Ectodermal cell (in vitro differentiated cells): ENCODE measurements around the gene ADGRA3.

Source experiments
- H3K27ac ChIP-seq: 2 replicates; pipeline ENCODE4 v1.7.0; 2013; ENCODE audit warnings: mild to moderate bottlenecking, low read depth, low read length; ENCODE audit not compliant: insufficient read depth, poor library complexity, severe bottlenecking
- H3K27me3 ChIP-seq: 2 replicates; pipeline ENCODE4 v1.7.0; 2013; ENCODE audit warnings: mild to moderate bottlenecking, low read length; ENCODE audit not compliant: insufficient read depth, control insufficient read depth, poor library complexity, severe bottlenecking
- H3K36me3 ChIP-seq: one replicate; pipeline ENCODE4 v1.7.0; 2013; ENCODE audit warnings: low read length; ENCODE audit not compliant: control insufficient read depth, insufficient read depth
- H3K4me1 ChIP-seq: one replicate; pipeline ENCODE4 v1.7.0; 2013; ENCODE audit warnings: low read length; ENCODE audit not compliant: control insufficient read depth, insufficient read depth
- H3K4me3 ChIP-seq: 2 replicates; pipeline ENCODE4 v1.7.0; 2013; ENCODE audit warnings: low read depth, low read length, control low read depth; ENCODE audit not compliant: insufficient read depth
- H3K9me3 ChIP-seq: 2 replicates; pipeline ENCODE4 v1.7.0; 2013; ENCODE audit warnings: mild to moderate bottlenecking, low read length, moderate library complexity; ENCODE audit not compliant: control insufficient read depth
- WGBS, 2 experiments: methylation state at CpG; one replicate each; pipeline ENCODE4 v1.1.7; 2013; ENCODE audit warnings: missing lambda C conversion rate in 2 of 2; 5-methylcytosine and 5-hydroxymethylcytosine counted together

Gene ADGRA3

GRCh38 chr4:22420291-22420690 lies 95.6 kb downstream of the ADGRA3 start:
- WGBS, 2 experiments: 92 to 100% methylated on average over 1 of the region's 1 CpG
- H3K4me1 ChIP-seq: no peaks in the 10 kb centered on the region
- H3K4me3 ChIP-seq: no peak overlapping the region
- H3K9me3 ChIP-seq: no peaks in the 10 kb centered on the region
- no peaks in the 10 kb centered on the region for H3K27me3 ChIP-seq
- H3K27ac ChIP-seq: no peak overlapping the region
- peaks cover 13% of the 10 kb centered on the region for H3K36me3 ChIP-seq

- Histone ChIP-seq H3K27ac (no peak overlapping the region), H3K36me3 (peaks cover 13% of the 10 kb centered on the region), H3K4me1 (no peaks in the 10 kb centered on the region), H3K27me3 (no peaks in the 10 kb centered on the region), H3K4me3 (no peak overlapping the region), H3K9me3 (no peaks in the 10 kb centered on the region)
- 95 to 97% methylated on average over 4 of the region's 4 CpGs for WGBS, 2 experiments
Observed at GRCh38 chr4:22417408-22417807, 98.5 kb downstream of the ADGRA3 start.

GRCh38 chr4:22416403-22416802 lies 99.5 kb downstream of the ADGRA3 start:
- peaks cover 13% of the 10 kb centered on the region for H3K36me3 ChIP-seq
- no peak overlapping the region for H3K4me3 ChIP-seq
- H3K27ac ChIP-seq: no peak overlapping the region
- no peaks in the 10 kb centered on the region for H3K9me3 ChIP-seq
- 95 to 98% methylated on average over 3 of the region's 3 CpGs for WGBS, 2 experiments
- H3K27me3 ChIP-seq: no peaks in the 10 kb centered on the region
- no peaks in the 10 kb centered on the region for H3K4me1 ChIP-seq

GRCh38 chr4:22414833-22415232 lies 101.0 kb downstream of the ADGRA3 start:
- WGBS, 2 experiments: 82 to 90% methylated on average over 1 to 2 of the region's 2 CpGs
- peaks cover 8% of the 10 kb centered on the region for H3K36me3 ChIP-seq
- no peak overlapping the region for H3K27ac ChIP-seq
- H3K4me3 ChIP-seq: no peak overlapping the region
- no peaks in the 10 kb centered on the region for H3K4me1 ChIP-seq
- no peaks in the 10 kb centered on the region for H3K27me3 ChIP-seq
- H3K9me3 ChIP-seq: no peaks in the 10 kb centered on the region

- Histone ChIP-seq H3K4me1 (no peaks in the 10 kb centered on the region), H3K27ac (no peak overlapping the region), H3K9me3 (no peaks in the 10 kb centered on the region), H3K27me3 (no peaks in the 10 kb centered on the region), H3K36me3 (no peaks in the 10 kb centered on the region), H3K4me3 (no peak overlapping the region)
- WGBS, 2 experiments: 92 to 98% methylated on average over 4 of the region's 4 CpGs
Observed at GRCh38 chr4:22413471-22413870, 102.4 kb downstream of the ADGRA3 start.

GRCh38 chr4:22412013-22412412 lies 103.9 kb downstream of the ADGRA3 start:
- Histone ChIP-seq H3K4me3 (no peak overlapping the region), H3K9me3 (no peaks in the 10 kb centered on the region), H3K36me3 (no peaks in the 10 kb centered on the region), H3K27ac (no peak overlapping the region), H3K4me1 (no peaks in the 10 kb centered on the region), H3K27me3 (no peaks in the 10 kb centered on the region)
- 87 to 94% methylated on average over 1 to 3 of the region's 3 CpGs for WGBS, 2 experiments

GRCh38 chr4:22410645-22411247 lies 105.1 kb downstream of the ADGRA3 start:
- Histone ChIP-seq H3K4me3 (no peak overlapping the region), H3K9me3 (no peaks in the 10 kb centered on the region), H3K27me3 (no peaks in the 10 kb centered on the region), H3K36me3 (peaks cover 5% of the 10 kb centered on the region), H3K4me1 (no peaks in the 10 kb centered on the region), H3K27ac (no peak overlapping the region)
- 100% methylated on average over 1 of the region's 1 CpG; no CpG with 5 or more reads in 1 of the 2 experiments for WGBS, 2 experiments

GRCh38 chr4:22408474-22408873 lies 107.4 kb downstream of the ADGRA3 start:
- no peaks in the 10 kb centered on the region for H3K27me3 ChIP-seq
- peaks cover 5% of the 10 kb centered on the region for H3K36me3 ChIP-seq
- no peaks in the 10 kb centered on the region for H3K9me3 ChIP-seq
- no peak overlapping the region for H3K27ac ChIP-seq
- 93 to 100% methylated on average over 1 of the region's 1 CpG for WGBS, 2 experiments
- no peak overlapping the region for H3K4me3 ChIP-seq
- H3K4me1 ChIP-seq: no peaks in the 10 kb centered on the region

- peaks cover 5% of the 10 kb centered on the region for H3K36me3 ChIP-seq
- H3K27me3 ChIP-seq: no peaks in the 10 kb centered on the region
- H3K27ac ChIP-seq: no peak overlapping the region
- H3K4me3 ChIP-seq: no peak overlapping the region
- H3K4me1 ChIP-seq: no peaks in the 10 kb centered on the region
- H3K9me3 ChIP-seq: no peaks in the 10 kb centered on the region
Observed at GRCh38 chr4:22407361-22407760, 108.5 kb downstream of the ADGRA3 start.

GRCh38 chr4:22398671-22399070 lies 117.2 kb downstream of the ADGRA3 start:
- Histone ChIP-seq H3K9me3 (no peaks in the 10 kb centered on the region), H3K36me3 (peaks cover 7% of the 10 kb centered on the region), H3K4me3 (no peak overlapping the region), H3K27me3 (no peaks in the 10 kb centered on the region), H3K27ac (no peak overlapping the region), H3K4me1 (no peaks in the 10 kb centered on the region)
- WGBS, 2 experiments: 95 to 99% methylated on average over 3 to 4 of the region's 4 CpGs

- H3K4me3 ChIP-seq: no peak overlapping the region
- H3K9me3 ChIP-seq: no peaks in the 10 kb centered on the region
- H3K36me3 ChIP-seq: no peaks in the 10 kb centered on the region
- WGBS, 2 experiments: 95 to 96% methylated on average over 3 of the region's 3 CpGs
- no peaks in the 10 kb centered on the region for H3K27me3 ChIP-seq
- no peaks in the 10 kb centered on the region for H3K4me1 ChIP-seq
- no peak overlapping the region for H3K27ac ChIP-seq
Observed at GRCh38 chr4:22391551-22391950, 124.3 kb downstream of the ADGRA3 start.
